Natural killer cell (primary cell): ENCODE data around the gene FZR1. TPM values are rescaled to one million over a fixed set of nuclear protein-coding genes. Genes with fewer than 3 reads are reported as not detected.

ENCODE experiments used
- ATAC-seq, 3 donors: fragments of 150-1000 bp in 2 of 3; fragments of 200-7000 bp in 1 of 3; cut with Tn5 transposase; 1 replicate in 1 of 3; 2 replicates in 2 of 3; pipeline ENCODE4 v1.10.0; 2021; ENCODE audit warnings: mild to moderate bottlenecking in 2 of 3, moderate library complexity in 2 of 3
- DNase-seq, 2 donors: peaks; one replicate each; pipeline versions ENCODE4 v3.0.0 to v3.0.0-alpha.2; 2013 to 2021; ENCODE audit warnings: mixed read lengths in 1 of 2
- H3K27ac ChIP-seq: one replicate; pipeline ENCODE4 v1.5.1; 2013; ENCODE audit warnings: mild to moderate bottlenecking, low read length
- H3K27me3 ChIP-seq: one replicate; pipeline ENCODE4 v1.6.1; 2013; ENCODE audit warnings: low read length; ENCODE audit not compliant: control insufficient read depth, insufficient read depth
- H3K36me3 ChIP-seq: one replicate; pipeline ENCODE4 v1.6.1; 2013; ENCODE audit warnings: low read length; ENCODE audit not compliant: control insufficient read depth, insufficient read depth
- H3K4me1 ChIP-seq: one replicate; pipeline ENCODE4 v1.6.1; 2013; ENCODE audit warnings: low read length; ENCODE audit not compliant: control insufficient read depth, insufficient read depth
- H3K4me3 ChIP-seq: one replicate; pipeline ENCODE4 v1.5.1; 2013; ENCODE audit warnings: low read length
- H3K9me3 ChIP-seq: one replicate; pipeline ENCODE4 v1.6.1; 2013; ENCODE audit warnings: low read length; ENCODE audit not compliant: control insufficient read depth, insufficient read depth
- H3K27ac Mint-ChIP-seq, 2 donors: one replicate each; pipeline ENCODE4 v1.8.0; 2022; ENCODE audit warnings: mild to moderate bottlenecking in 2 of 2, mixed read lengths in 2 of 2, moderate library complexity in 1 of 2
- H3K27me3 Mint-ChIP-seq, 2 donors: one replicate each; pipeline ENCODE4 v1.8.0; 2022; ENCODE audit warnings: low read depth in 2 of 2, mixed read lengths in 2 of 2
- H3K36me3 Mint-ChIP-seq: one replicate; pipeline ENCODE4 v1.8.0; 2022; ENCODE audit warnings: mixed read lengths
- H3K4me1 Mint-ChIP-seq, 2 donors: one replicate each; pipeline ENCODE4 v1.8.0; 2022; ENCODE audit warnings: mixed read lengths in 2 of 2
- H3K4me3 Mint-ChIP-seq: one replicate; pipeline ENCODE4 v1.8.0; 2022; ENCODE audit warnings: mild to moderate bottlenecking, moderate library complexity, mixed read lengths
- H3K9me3 Mint-ChIP-seq, 2 donors: one replicate each; pipeline ENCODE4 v1.8.0; 2022; ENCODE audit warnings: mixed read lengths in 2 of 2
- WGBS: methylation state at CpG from one replicate; pipeline ENCODE4 v1.1.7; 2013; ENCODE audit warnings: missing lambda C conversion rate; ENCODE audit not compliant: insufficient coverage; 5-methylcytosine and 5-hydroxymethylcytosine counted together
- intact Hi-C: fragments of 100-400 bp; cut with micrococcal nuclease; formaldehyde crosslinking; loops from one replicate; pipeline ENCODE4 v1.14.2; 2022
- total RNA-seq, 4 donors: library from RNA; stranded (reverse); fragments of 120-200 nt in 1 of 4; gene quantifications; one replicate each; pipeline versions ENCODE4 v1.2.3 to v1.2.4, GENCODE V29; 2013 to 2022
- TF ChIP-seq, protein P1 (sequence below): fragments of 200-600 bp; IDR thresholded peaks from one replicate; pipeline ENCODE4 v1.8.0; 2022; ENCODE audit warnings: antibody characterized with exemption

Gene FZR1
- total RNA-seq, 3 donors from 2014 or later (not counting 1 experiment from before 2014, with no cell fraction given) = 89.1 to 98.3 (median 91.4) TPM

DNA sequence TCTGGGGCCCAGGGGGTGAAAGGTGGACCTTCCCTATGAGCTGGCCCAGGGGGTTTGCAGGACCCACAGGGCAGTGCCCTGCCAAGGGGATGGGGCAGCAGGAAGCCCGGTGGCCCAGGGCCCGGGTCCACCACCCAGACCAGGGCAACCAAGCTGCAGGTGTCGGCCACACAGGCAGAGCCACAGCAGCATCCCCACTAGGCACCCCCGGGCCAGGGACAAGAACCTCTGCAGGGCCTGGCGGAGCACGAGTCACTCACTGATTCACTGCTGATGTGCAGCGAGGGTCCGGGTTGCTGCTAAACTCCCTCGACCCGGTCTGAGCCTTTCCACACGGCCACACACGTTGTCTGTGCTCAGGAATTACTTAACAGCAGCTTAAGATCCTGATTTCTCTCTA lies 8.8 kb downstream of the FZR1 start:
- H3K9me3 ChIP-seq = no peaks in the 10 kb centered on the region
- DNase-seq = no peak
- ATAC-seq = no peak
- peaks cover 32% of the 10 kb centered on the region for H3K4me1 ChIP-seq
- H3K4me3 Mint-ChIP-seq = no peak overlapping the region
- H3K36me3 ChIP-seq = peaks cover 14% of the 10 kb centered on the region
- H3K27me3 ChIP-seq = no peaks in the 10 kb centered on the region
- H3K27ac Mint-ChIP-seq = peak overlapping the region in 1 of 2 donors; percentile 24
- TF ChIP-seq, protein P1, sequence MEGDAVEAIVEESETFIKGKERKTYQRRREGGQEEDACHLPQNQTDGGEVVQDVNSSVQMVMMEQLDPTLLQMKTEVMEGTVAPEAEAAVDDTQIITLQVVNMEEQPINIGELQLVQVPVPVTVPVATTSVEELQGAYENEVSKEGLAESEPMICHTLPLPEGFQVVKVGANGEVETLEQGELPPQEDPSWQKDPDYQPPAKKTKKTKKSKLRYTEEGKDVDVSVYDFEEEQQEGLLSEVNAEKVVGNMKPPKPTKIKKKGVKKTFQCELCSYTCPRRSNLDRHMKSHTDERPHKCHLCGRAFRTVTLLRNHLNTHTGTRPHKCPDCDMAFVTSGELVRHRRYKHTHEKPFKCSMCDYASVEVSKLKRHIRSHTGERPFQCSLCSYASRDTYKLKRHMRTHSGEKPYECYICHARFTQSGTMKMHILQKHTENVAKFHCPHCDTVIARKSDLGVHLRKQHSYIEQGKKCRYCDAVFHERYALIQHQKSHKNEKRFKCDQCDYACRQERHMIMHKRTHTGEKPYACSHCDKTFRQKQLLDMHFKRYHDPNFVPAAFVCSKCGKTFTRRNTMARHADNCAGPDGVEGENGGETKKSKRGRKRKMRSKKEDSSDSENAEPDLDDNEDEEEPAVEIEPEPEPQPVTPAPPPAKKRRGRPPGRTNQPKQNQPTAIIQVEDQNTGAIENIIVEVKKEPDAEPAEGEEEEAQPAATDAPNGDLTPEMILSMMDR = no peak
- H3K27me3 Mint-ChIP-seq = no peaks in the 10 kb centered on the region
- no peak overlapping the region for H3K4me3 ChIP-seq
- H3K36me3 Mint-ChIP-seq = no peaks in the 10 kb centered on the region
- no peaks in the 10 kb centered on the region for H3K9me3 Mint-ChIP-seq
- intact Hi-C loops = no loop called here
- peaks cover 8 to 27% of the 10 kb centered on the region in 2 donors for H3K4me1 Mint-ChIP-seq
- no peak overlapping the region for H3K27ac ChIP-seq
- WGBS = 92% methylated on average over 12 of the region's 12 CpGs

DNA sequence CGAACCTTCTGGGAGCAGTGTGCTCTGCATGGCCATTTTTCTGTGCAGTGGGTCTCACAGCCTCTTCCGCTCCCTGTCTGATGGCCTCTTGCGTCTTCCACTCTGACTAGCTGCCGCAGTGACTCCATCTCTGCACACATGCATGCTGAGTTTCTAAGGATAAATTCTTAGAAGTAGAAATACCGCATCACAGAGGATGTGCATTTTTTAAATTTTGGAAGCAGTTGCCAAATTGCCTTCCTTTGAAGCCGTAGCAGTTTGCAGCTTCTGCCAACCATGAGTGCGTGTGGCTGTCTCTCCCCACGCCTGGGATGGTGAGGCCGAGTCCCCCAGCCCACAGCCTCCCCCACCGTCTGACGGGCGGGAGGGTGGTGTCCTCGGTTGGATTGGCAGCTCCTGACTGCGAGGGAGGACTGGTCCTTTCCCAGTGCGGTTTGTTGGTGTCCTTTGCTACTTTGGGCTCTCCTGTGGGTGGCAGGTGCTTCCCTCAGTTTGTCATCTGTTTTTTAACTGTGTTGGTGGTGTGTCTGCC lies 9.8 kb downstream of the FZR1 start:
- Mint-ChIP-seq H3K27me3 (no peaks in the 10 kb centered on the region), H3K36me3 (no peaks in the 10 kb centered on the region), H3K27ac (peak overlapping the region in 1 of 2 donors; percentile 61), H3K4me3 (no peak overlapping the region), H3K4me1 (peaks cover 8 to 25% of the 10 kb centered on the region in 2 donors), H3K9me3 (no peaks in the 10 kb centered on the region)
- intact Hi-C loops = no loop called here
- TF ChIP-seq, protein P1 = no peak
- peaks cover 12% of the 10 kb centered on the region for H3K36me3 ChIP-seq
- no peak overlapping the region for H3K27ac ChIP-seq
- H3K9me3 ChIP-seq = no peaks in the 10 kb centered on the region
- H3K4me1 ChIP-seq = peaks cover 28% of the 10 kb centered on the region
- H3K4me3 ChIP-seq = no peak overlapping the region
- no peaks in the 10 kb centered on the region for H3K27me3 ChIP-seq
- DNase-seq (no peak), ATAC-seq (no peak)
- 79% methylated on average over 15 of the region's 15 CpGs for WGBS

DNA sequence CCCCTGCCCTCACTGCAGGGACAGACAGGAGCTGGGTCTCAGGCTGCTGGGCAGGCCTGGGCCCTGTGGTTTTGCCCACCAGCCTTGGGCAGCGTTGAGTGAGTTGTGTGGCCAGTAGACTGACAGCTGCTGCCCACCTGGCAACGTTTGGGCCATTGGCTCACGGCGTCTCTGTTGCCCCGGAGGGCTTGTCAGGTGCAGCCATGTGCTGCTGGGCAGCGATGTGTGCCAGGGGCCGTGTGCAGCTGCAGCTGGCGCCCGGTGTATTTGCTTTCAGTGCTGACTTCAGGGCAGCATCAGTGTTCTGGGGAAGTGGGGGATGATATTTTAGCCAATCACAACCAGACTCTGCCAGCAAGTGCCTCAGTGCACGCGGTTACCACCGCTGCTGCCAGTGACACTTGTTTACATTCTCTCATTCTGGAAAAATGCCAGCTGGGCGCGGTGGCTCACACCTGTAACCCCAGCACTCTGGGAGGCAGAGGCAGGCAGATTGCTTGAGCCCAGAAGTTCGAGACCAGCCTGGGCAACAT lies 10.6 kb downstream of the FZR1 start:
- Mint-ChIP-seq H3K9me3 (no peaks in the 10 kb centered on the region), H3K4me1 (peaks cover 11 to 20% of the 10 kb centered on the region in 2 donors)
- H3K27ac ChIP-seq = peak overlapping the region; percentile 37

More for the DNA sequence above, 10.6 kb downstream of the FZR1 start:
- intact Hi-C loops = no loop called here
- H3K4me3 Mint-ChIP-seq = no peak overlapping the region
- peak overlapping the region; percentile 61 to 63 for H3K27ac Mint-ChIP-seq
- peak; percentile 46 to 72 (median 70) for ATAC-seq
- Histone ChIP-seq H3K4me3 (no peak overlapping the region), H3K9me3 (no peaks in the 10 kb centered on the region), H3K27me3 (no peaks in the 10 kb centered on the region), H3K36me3 (peaks cover 7% of the 10 kb centered on the region), H3K4me1 (peaks cover 25% of the 10 kb centered on the region)
- 40% methylated on average over 15 of the region's 15 CpGs for WGBS
- DNase-seq = peak in 1 of 2 donors; percentile 73
- H3K36me3 Mint-ChIP-seq = no peaks in the 10 kb centered on the region
- TF ChIP-seq, protein P1 = no peak
- H3K27me3 Mint-ChIP-seq = no peaks in the 10 kb centered on the region
